Hair follicle dermal papilla cell (primary cell): ENCODE measurements around the gene KRTAP15-1. TPM values are rescaled to one million over a fixed set of nuclear protein-coding genes. Genes with fewer than 3 reads are reported as not detected.

Source experiments
- total RNA-seq: library from RNA; depleted of rRNA; stranded (reverse); fragments of >200 nt; gene quantifications from 2 replicates; pipeline ENCODE4 v1.2.3, GENCODE V29; 2012

KRTAP15-1 gene
- not detected in 2 replicates for total RNA-seq

DNA sequence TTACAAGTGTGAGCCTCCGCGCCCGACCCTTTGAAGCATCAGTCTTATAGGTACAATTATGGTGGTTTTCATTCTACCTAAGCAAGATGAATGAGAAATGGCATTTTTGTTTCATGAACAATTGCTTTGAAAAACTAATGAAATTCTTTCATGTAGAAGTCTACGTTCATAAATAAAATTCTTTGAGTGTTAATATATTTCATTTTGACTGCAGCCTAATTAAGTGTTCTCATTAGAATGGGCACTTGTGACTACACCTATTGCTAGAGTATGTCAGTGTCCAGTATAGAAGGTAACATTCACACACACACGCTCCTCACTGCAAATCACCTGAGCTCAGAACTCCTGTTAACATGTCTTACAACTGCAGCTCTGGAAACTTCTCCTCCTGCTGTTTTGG, at the start of gene KRTAP15-1:
Gene KRTAP15-1 (plus strand): TSS at position 301 of the 400 bp plus-strand sequence. CDS start 53 bp downstream, at position 354.

GRCh38 chr21:30395731-30396130, 44.3 kb upstream of the KRTAP15-1 start, which contains the start of gene KRTAP13-1:
KRTAP13-1 (plus strand) TSS chr21:30396031; CDS start chr21:30396087, 56 bp downstream.

GRCh38 chr21:30425826-30426225, 14.2 kb upstream of the KRTAP15-1 start, which contains the start of gene KRTAP13-3:
KRTAP13-3 (minus strand) TSS chr21:30425926; CDS start chr21:30425912, 14 bp downstream.

DNA sequence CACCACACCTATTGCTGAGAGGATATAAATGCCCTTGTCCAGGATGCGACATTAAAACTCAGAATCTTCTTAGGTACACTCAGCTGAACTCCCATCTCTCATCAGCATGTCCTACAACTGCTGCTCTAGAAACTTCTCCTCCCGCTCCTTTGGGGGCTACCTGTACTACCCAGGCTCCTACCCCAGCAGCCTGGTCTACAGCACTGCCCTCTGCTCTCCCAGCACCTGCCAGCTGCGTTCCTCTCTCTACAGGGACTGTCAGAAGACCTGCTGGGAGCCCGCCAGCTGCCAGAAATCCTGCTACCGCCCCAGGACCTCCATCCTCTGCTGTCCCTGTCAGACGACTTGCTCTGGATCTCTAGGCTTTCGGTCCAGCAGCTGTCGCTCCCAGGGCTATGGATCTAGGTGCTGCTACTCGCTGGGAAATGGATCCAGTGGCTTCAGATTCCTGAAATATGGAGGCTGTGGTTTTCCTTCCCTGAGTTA, 9.9 kb upstream of the KRTAP15-1 start, which contains the start of gene KRTAP13-4:
Gene KRTAP13-4 (plus strand): TSS at position 51 of the 486 bp plus-strand sequence. CDS start 56 bp downstream, at position 107.

DNA sequence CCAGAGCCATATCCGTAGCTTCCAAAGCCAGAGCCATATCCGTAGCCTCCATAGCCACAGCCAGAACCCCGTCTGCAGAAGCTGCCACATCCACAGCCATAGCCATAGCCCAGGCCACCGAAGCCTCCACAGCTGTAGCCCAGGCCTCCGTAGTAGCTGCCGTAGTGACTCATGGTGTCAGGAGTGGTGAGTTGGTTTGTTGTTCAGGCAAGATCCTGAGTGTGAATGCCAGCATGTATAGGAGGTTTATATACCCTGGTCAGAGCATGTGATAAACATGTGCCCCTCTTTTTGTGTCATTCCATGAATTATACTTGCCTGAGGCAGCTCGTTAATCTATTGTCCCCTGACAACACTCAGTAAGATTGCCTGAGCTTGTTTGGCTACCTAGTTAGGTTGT, 40.1 kb downstream of the KRTAP15-1 start, which contains the start of gene KRTAP19-1:
Gene KRTAP19-1 (minus strand): TSS at position 223 of the 400 bp plus-strand sequence. CDS start 50 bp downstream, at position 173.

DNA sequence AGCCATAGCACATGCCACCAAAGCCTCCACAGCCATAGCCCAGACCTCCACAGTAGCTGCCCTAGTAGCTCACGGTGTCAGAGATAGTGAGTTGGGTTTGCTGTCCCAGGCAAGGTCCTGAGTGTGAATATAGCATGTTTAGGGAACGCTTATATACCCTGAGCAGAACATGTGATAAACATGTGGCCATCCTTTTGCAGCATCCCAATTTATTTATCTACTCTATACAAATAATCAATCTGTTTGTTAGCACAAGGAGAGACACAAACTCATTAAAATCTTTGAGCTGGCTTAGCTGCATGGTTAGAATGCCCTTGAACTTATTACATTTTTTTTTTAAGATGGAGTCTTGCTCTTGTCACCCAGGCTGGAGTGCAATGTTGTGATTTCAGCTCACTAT, 47.3 kb downstream of the KRTAP15-1 start, which contains the start of gene KRTAP19-2:
Gene KRTAP19-2 (minus strand): TSS at position 101 of the 400 bp plus-strand sequence. CDS start 88 bp downstream, at position 13.

Other genes starting within 250 kb of the KRTAP15-1 start
- gene CLDN8, start 224.2 kb upstream of the KRTAP15-1 start, total RNA-seq = under 0.01 TPM in 1 of 2 replicates, not detected in the other
- not detected in 2 replicates for gene KRTAP24-1, start 157.3 kb upstream of the KRTAP15-1 start, total RNA-seq
- not detected in 2 replicates for gene KRTAP25-1, start 150.8 kb upstream of the KRTAP15-1 start, total RNA-seq
- gene KRTAP26-1, start 120.0 kb upstream of the KRTAP15-1 start, total RNA-seq = not detected in 2 replicates
- gene KRTAP27-1, start 102.6 kb upstream of the KRTAP15-1 start, total RNA-seq = not detected in 2 replicates
- gene KRTAP23-1, start 91.7 kb upstream of the KRTAP15-1 start, total RNA-seq = not detected in 2 replicates
- not detected in 2 replicates for gene KRTAP13-2, start 68.0 kb upstream of the KRTAP15-1 start, total RNA-seq
- gene KRTAP13-1, start 44.2 kb upstream of the KRTAP15-1 start, total RNA-seq = not detected in 2 replicates
- gene KRTAP13-3, start 14.3 kb upstream of the KRTAP15-1 start, total RNA-seq = not detected in 2 replicates
- gene KRTAP13-4, start 10.1 kb upstream of the KRTAP15-1 start, total RNA-seq = not detected in 2 replicates
- not detected in 2 replicates for gene KRTAP19-1, start 40.1 kb downstream of the KRTAP15-1 start, total RNA-seq
- gene KRTAP19-2, start 47.2 kb downstream of the KRTAP15-1 start, total RNA-seq = not detected in 2 replicates
- not detected in 2 replicates for gene KRTAP19-3, start 51.7 kb downstream of the KRTAP15-1 start, total RNA-seq
- not detected in 2 replicates for gene KRTAP19-4, start 56.9 kb downstream of the KRTAP15-1 start, total RNA-seq
- not detected in 2 replicates for gene KRTAP19-5, start 61.9 kb downstream of the KRTAP15-1 start, total RNA-seq
- not detected in 2 replicates for gene KRTAP19-6, start 101.6 kb downstream of the KRTAP15-1 start, total RNA-seq
- gene KRTAP19-7, start 121.0 kb downstream of the KRTAP15-1 start, total RNA-seq = not detected in 2 replicates
- gene KRTAP22-2, start 150.1 kb downstream of the KRTAP15-1 start, total RNA-seq = not detected in 2 replicates
- gene KRTAP6-3, start 152.2 kb downstream of the KRTAP15-1 start, total RNA-seq = not detected in 2 replicates
- gene KRTAP6-2, start 158.6 kb downstream of the KRTAP15-1 start, total RNA-seq = not detected in 2 replicates
- not detected in 2 replicates for gene KRTAP22-1, start 160.8 kb downstream of the KRTAP15-1 start, total RNA-seq
- not detected in 2 replicates for gene KRTAP6-1, start 173.7 kb downstream of the KRTAP15-1 start, total RNA-seq
- not detected in 2 replicates for gene KRTAP20-1, start 176.2 kb downstream of the KRTAP15-1 start, total RNA-seq
- gene KRTAP20-4, start 180.4 kb downstream of the KRTAP15-1 start, total RNA-seq = not detected in 2 replicates
- gene KRTAP20-2, start 194.9 kb downstream of the KRTAP15-1 start, total RNA-seq = not detected in 2 replicates
- not detected in 2 replicates for gene KRTAP20-3, start 202.6 kb downstream of the KRTAP15-1 start, total RNA-seq